ENCODE results near the gene PLEKHH1.

Gene PLEKHH1

GRCh38 chr14:67619446-67620216, 86.5 kb downstream of the PLEKHH1 start, which contains the start of gene ARG2:
Gene ARG2, plus strand, starts transcription at chr14:67619920. Its CDS starts 58 bp downstream, at chr14:67619978.
- TF ChIP-seq CTCF (IDR thresholded peaks at IDR 0.05; ENCODE audit: insufficient read depth, low read length) (no peak), POLR2AphosphoS5 (IDR thresholded peaks at IDR 0.05; ENCODE audit: low read depth) (no peak), REST (IDR thresholded peaks at IDR 0.05; ENCODE audit: insufficient replicate concordance, low read depth) (no peak), GABPA (IDR thresholded peaks at IDR 0.05; ENCODE audit: low read depth) (no peak), SPI1 (IDR thresholded peaks at IDR 0.05; ENCODE audit: borderline replicate concordance, low read depth) (no peak)
- H3K27me3 ChIP-seq (ENCODE audit: insufficient read depth, poor library complexity, severe bottlenecking): no peaks in the 10 kb centered on the region
- no peak within 1 kb of the TSS for H3K27ac ChIP-seq (replicated peaks)
- peak within 1 kb of the TSS; percentile 53 for H3K4me3 ChIP-seq (replicated peaks; ENCODE audit: insufficient read depth, low read length)
- DNase-seq (ENCODE audit: low read depth in 1 of 2, low spot score in 1 of 2): peak; percentile 57 to 74

GRCh38 chr14:67620217-67620785, 87.2 kb downstream of the PLEKHH1 start:
- DNase-seq (ENCODE audit: low read depth in 1 of 2, low spot score in 1 of 2): no peak
- Histone ChIP-seq H3K27me3 (ENCODE audit: insufficient read depth, poor library complexity, severe bottlenecking) (no peaks in the 10 kb centered on the region), H3K4me3 (replicated peaks; ENCODE audit: insufficient read depth, low read length) (peak overlapping the region; percentile 53), H3K27ac (replicated peaks) (no peak overlapping the region)
- TF ChIP-seq POLR2AphosphoS5 (IDR thresholded peaks at IDR 0.05; ENCODE audit: low read depth) (no peak), REST (IDR thresholded peaks at IDR 0.05; ENCODE audit: insufficient replicate concordance, low read depth) (no peak), GABPA (IDR thresholded peaks at IDR 0.05; ENCODE audit: low read depth) (no peak), CTCF (IDR thresholded peaks at IDR 0.05; ENCODE audit: insufficient read depth, low read length) (no peak), SPI1 (IDR thresholded peaks at IDR 0.05; ENCODE audit: borderline replicate concordance, low read depth) (no peak)

GRCh38 chr14:67622675-67623074, 89.6 kb downstream of the PLEKHH1 start:
- TF ChIP-seq SPI1 (IDR thresholded peaks at IDR 0.05; ENCODE audit: borderline replicate concordance, low read depth): no peak
- TF ChIP-seq CTCF (IDR thresholded peaks at IDR 0.05; ENCODE audit: insufficient read depth, low read length): no peak
- no peak for TF ChIP-seq REST (IDR thresholded peaks at IDR 0.05; ENCODE audit: insufficient replicate concordance, low read depth)
- no peak for TF ChIP-seq POLR2AphosphoS5 (IDR thresholded peaks at IDR 0.05; ENCODE audit: low read depth)
- TF ChIP-seq GABPA (IDR thresholded peaks at IDR 0.05; ENCODE audit: low read depth): no peak
- Histone ChIP-seq H3K4me3 (replicated peaks; ENCODE audit: insufficient read depth, low read length) (no peak overlapping the region), H3K27ac (replicated peaks) (no peak overlapping the region)

More at GRCh38 chr14:67622675-67623074, 89.6 kb downstream of the PLEKHH1 start:
- H3K27me3 ChIP-seq (ENCODE audit: insufficient read depth, poor library complexity, severe bottlenecking): no peaks in the 10 kb centered on the region
- DNase-seq (ENCODE audit: low read depth in 1 of 2, low spot score in 1 of 2): no peak

Measured in HL-60 (cell line).